Measurements from ENCODE around the gene TESPA1. TPM values are rescaled to one million over a fixed set of nuclear protein-coding genes. Genes with fewer than 3 reads are reported as not detected.

The TESPA1 gene
- total and polyA plus RNA-seq, 2 experiments from 2014 or later = not detected

DNA sequence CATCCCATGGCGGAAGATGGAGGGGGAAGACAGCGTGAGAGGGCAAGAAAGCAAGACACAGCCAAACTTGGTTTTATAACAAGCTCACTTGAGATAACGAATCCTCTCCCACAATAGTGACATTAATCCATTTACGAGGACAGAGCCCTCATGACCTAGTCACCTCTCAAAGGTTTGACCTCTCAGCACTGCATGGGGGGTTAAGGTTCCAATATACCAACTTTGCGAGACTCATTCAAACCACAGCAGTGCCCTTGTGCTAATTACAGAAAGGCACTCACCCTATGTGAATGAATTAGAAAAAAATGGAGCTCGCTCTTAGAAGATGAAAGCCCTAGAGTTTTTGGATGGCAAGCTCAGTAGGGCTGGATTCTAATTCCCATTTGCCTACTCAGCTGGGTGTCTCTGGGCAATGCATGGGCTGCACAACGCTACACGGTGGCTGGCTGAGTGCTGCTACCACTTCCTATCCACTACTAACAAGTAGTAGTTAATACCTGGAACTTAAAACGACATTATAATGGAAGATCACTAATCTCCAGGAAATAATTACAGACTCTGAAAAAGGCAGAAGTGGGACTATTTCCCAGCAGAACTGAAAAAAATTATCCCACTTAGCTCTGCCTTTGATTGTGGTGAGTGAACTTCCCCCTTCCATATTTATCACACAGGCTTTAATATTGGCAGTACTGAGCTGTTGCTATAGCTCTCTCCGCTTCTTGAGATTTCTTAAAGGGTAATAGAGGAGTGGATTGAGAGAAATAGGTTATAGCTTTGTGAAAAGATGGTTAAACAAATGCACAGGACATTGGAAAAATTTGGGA is 27.5 kb downstream of the TESPA1 start:
- Histone ChIP-seq H3K27ac (no peak overlapping the region), H3K27me3 (peaks cover 34% of the 10 kb centered on the region), H3K4me2 (no peak overlapping the region), H4K20me1 (ENCODE audit: insufficient read depth, poor library complexity, severe bottlenecking) (no peaks in the 10 kb centered on the region), H3K4me1 (ENCODE audit: insufficient read depth) (no peaks in the 10 kb centered on the region), H3K36me3 (replicated peaks; ENCODE audit: insufficient read depth, low read depth) (no peaks in the 10 kb centered on the region), H2AFZ (no peak overlapping the region), H3K4me3 (no peak overlapping the region), H3K79me2 (no peaks in the 10 kb centered on the region), H3K9me2 (replicated peaks; ENCODE audit: insufficient read depth) (no peaks in the 10 kb centered on the region), H3K9me3 (ENCODE audit: low read depth) (no peaks in the 10 kb centered on the region)
- TF ChIP-seq EZH2 (IDR thresholded peaks at IDR 0.05; ENCODE audit: borderline replicate concordance) = no peak
- TF ChIP-seq EZH2phosphoT487 (IDR thresholded peaks at IDR 0.05; ENCODE audit: low read depth, severe bottlenecking, unreplicated experiment) = no peak
- TF ChIP-seq, protein P1, sequence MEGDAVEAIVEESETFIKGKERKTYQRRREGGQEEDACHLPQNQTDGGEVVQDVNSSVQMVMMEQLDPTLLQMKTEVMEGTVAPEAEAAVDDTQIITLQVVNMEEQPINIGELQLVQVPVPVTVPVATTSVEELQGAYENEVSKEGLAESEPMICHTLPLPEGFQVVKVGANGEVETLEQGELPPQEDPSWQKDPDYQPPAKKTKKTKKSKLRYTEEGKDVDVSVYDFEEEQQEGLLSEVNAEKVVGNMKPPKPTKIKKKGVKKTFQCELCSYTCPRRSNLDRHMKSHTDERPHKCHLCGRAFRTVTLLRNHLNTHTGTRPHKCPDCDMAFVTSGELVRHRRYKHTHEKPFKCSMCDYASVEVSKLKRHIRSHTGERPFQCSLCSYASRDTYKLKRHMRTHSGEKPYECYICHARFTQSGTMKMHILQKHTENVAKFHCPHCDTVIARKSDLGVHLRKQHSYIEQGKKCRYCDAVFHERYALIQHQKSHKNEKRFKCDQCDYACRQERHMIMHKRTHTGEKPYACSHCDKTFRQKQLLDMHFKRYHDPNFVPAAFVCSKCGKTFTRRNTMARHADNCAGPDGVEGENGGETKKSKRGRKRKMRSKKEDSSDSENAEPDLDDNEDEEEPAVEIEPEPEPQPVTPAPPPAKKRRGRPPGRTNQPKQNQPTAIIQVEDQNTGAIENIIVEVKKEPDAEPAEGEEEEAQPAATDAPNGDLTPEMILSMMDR (IDR thresholded peaks at IDR 0.05; ENCODE audit: poor library complexity) = no peak
- WGBS (ENCODE audit: low lambda C conversion rate, missing lambda C conversion rate) = 74% methylated on average over 10 of the region's 10 CpGs
- DNase-seq (ENCODE audit: low spot score) = no peak

DNA sequence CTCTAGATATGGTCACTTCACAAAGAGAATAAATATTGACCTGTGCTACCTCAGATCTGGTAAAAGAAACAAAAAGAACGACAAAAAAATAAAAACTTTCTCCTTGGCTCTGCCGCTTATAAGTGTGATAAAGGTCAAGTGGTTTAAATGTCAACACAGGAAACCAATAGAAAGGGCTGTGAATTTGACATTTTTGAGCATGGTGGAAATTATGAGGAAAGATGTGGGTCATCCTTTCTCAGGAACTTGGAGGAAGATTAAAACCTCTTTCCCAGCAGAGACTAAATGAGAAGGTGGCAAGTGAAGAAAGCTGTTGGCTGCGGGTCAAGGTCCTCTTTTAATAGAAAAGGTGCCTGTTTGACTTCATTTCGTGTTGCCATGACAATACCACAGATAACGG is 28.2 kb downstream of the TESPA1 start:
- no peak overlapping the region for H3K27ac ChIP-seq
- TF ChIP-seq EZH2phosphoT487 (IDR thresholded peaks at IDR 0.05; ENCODE audit: low read depth, severe bottlenecking, unreplicated experiment) (no peak), EZH2 (IDR thresholded peaks at IDR 0.05; ENCODE audit: borderline replicate concordance) (no peak)
- TF ChIP-seq, protein P1 (IDR thresholded peaks at IDR 0.05; ENCODE audit: poor library complexity) = no peak
- peaks cover 30% of the 10 kb centered on the region for H3K27me3 ChIP-seq
- no peaks in the 10 kb centered on the region for H4K20me1 ChIP-seq (ENCODE audit: insufficient read depth, poor library complexity, severe bottlenecking)
- H3K9me2 ChIP-seq (replicated peaks; ENCODE audit: insufficient read depth) = no peaks in the 10 kb centered on the region
- no peak for DNase-seq (ENCODE audit: low spot score)
- H3K79me2 ChIP-seq = no peaks in the 10 kb centered on the region
- H3K4me2 ChIP-seq = no peak overlapping the region
- no peak overlapping the region for H3K4me3 ChIP-seq
- 81% methylated on average over 5 of the region's 5 CpGs for WGBS (ENCODE audit: low lambda C conversion rate, missing lambda C conversion rate)
- H2AFZ ChIP-seq = no peak overlapping the region
- H3K36me3 ChIP-seq (replicated peaks; ENCODE audit: insufficient read depth, low read depth) = no peaks in the 10 kb centered on the region
- no peaks in the 10 kb centered on the region for H3K4me1 ChIP-seq (ENCODE audit: insufficient read depth)
- H3K9me3 ChIP-seq (ENCODE audit: low read depth) = no peaks in the 10 kb centered on the region

DNA sequence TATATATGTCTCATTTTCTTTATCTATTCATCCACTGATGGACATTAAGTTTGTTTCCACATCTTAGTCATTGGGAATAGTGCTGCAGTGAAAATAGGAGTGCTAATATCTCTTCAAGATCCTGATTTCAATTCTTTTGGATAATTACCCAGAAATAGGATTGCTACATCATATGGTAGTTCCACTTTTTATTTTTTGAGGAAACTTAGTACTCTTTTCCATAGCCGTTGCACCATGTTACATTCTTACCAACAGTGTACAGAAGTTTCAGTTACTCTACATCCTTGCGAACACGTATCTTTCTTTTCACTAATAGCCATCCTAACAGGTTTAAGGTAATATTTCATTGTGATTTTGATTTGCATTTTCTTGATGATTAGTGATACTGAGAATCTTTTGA is 29.8 kb downstream of the TESPA1 start:
- TF ChIP-seq, protein P1 (IDR thresholded peaks at IDR 0.05; ENCODE audit: poor library complexity) = no peak
- TF ChIP-seq EZH2 (IDR thresholded peaks at IDR 0.05; ENCODE audit: borderline replicate concordance) = no peak
- no peak for TF ChIP-seq EZH2phosphoT487 (IDR thresholded peaks at IDR 0.05; ENCODE audit: low read depth, severe bottlenecking, unreplicated experiment)
- no peak for DNase-seq (ENCODE audit: low spot score)
- Histone ChIP-seq H3K27me3 (peaks cover 18% of the 10 kb centered on the region), H3K9me3 (ENCODE audit: low read depth) (no peaks in the 10 kb centered on the region), H2AFZ (no peak overlapping the region), H3K36me3 (replicated peaks; ENCODE audit: insufficient read depth, low read depth) (no peaks in the 10 kb centered on the region), H3K4me3 (no peak overlapping the region), H4K20me1 (ENCODE audit: insufficient read depth, poor library complexity, severe bottlenecking) (no peaks in the 10 kb centered on the region), H3K27ac (no peak overlapping the region), H3K79me2 (no peaks in the 10 kb centered on the region), H3K4me1 (ENCODE audit: insufficient read depth) (no peaks in the 10 kb centered on the region), H3K9me2 (replicated peaks; ENCODE audit: insufficient read depth) (no peaks in the 10 kb centered on the region), H3K4me2 (no peak overlapping the region)
- 93% methylated on average over 3 of the region's 3 CpGs for WGBS (ENCODE audit: low lambda C conversion rate, missing lambda C conversion rate)

Measured in hepatocyte (in vitro differentiated cells).